GM21576 (cell line): ENCODE data around the gene THAP8.
A peak's percentile ranks its signal among the peaks of the same experiment; 100 is the strongest.

Experiments used
- ATAC-seq: cut with Tn5 transposase; IDR thresholded peaks from one replicate; pipeline ENCODE4 v1.9.1; 2021; ENCODE audit warnings: mild to moderate bottlenecking, moderate library complexity; ENCODE audit not compliant: unreplicated experiment

Gene THAP8

DNA sequence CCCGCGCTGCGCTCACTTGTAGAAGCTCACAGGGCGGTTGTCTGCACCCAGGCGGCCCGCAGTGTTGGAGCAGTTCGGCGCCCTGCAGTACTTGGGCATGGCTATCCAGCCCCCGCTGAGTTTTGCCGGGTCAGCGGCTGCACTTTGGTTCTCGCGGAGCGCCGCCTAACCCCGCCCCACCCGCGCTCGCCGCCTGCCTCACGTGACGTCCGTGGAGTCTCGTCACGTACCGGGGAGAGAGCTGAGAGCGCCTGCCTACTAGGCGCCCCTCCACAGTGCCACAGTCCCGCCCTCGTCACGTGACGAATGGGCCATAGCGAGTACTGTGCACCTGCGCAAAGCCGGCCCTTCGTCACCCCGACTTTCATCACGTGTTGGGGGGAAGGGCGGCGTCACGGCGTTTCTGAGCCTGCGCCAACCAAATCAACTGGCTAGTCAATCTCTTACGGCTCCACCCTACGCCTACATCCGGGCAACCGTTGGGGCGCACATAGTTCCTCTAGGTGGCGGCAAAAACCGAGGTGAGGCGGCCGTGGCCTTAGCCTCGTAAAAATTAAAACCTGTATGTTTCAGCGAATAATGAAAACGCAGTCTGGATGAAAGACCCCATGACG, at the start of gene THAP8:
TSS of gene THAP8 (minus strand) at position 167 of the 614 bp plus-strand sequence. CDS start at position 99, 68 bp downstream.
- ATAC-seq: peak; percentile 77

GRCh38 chr19:36103040-36103626, 49.0 kb upstream of the THAP8 start:
- ATAC-seq: no peak

DNA sequence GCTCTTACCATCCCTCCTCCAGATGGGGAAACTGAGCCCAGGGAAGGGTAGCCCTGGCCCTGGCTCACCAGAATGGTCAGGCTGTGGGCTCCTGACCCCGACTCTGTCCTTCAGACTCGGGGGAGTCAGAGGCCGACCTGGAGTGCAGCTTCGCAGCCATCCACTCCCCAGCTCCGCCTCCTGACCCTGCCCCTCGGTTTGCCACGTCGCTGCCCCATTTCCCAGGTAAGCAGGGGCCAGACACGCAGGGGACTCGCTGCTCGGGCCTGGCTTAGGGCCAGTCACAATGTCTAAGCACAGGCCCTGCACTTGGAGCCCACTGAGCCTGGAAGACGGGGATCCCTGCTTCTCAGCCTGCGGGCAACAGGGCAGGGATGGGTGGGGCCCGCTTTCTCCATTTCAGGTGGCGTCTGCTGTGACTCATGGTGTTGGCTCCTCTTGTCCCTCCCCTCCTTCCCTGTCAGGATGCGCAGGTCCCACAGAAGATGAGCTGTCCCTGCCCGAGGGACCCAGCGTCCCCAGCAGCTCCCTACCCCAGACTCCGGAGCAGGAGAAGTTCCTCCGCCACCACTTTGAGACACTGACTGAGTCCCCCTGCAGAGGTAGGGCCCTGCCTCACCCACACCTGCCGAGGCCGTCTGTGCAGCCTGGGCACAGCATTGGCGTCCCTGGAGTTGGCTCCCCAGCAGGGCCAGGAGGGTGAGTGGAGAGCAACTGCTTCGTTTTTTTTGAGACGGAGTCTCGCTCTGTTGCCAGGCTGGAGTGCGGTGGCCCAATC, 47.7 kb upstream of the THAP8 start:
- ATAC-seq: no peak

DNA sequence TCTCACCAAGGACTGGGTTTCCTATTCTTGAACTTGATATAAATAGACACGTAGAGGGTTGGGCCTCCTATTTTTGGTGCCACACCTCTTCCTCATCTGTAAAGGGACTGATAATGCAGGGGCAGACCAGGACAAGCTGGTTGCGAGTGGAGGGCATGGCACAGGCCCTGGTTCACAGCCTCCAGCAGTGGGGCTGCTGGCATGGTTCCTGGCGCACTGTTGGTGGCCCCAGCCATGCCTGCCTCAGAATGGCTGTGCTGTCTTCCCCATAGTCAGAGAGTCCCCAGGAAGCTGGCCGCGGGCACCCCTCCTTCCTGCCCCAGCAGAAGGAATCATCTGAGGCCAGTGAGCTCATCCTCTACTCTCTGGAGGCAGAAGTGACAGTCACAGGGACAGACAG, 46.4 kb upstream of the THAP8 start:
- no peak for ATAC-seq

DNA sequence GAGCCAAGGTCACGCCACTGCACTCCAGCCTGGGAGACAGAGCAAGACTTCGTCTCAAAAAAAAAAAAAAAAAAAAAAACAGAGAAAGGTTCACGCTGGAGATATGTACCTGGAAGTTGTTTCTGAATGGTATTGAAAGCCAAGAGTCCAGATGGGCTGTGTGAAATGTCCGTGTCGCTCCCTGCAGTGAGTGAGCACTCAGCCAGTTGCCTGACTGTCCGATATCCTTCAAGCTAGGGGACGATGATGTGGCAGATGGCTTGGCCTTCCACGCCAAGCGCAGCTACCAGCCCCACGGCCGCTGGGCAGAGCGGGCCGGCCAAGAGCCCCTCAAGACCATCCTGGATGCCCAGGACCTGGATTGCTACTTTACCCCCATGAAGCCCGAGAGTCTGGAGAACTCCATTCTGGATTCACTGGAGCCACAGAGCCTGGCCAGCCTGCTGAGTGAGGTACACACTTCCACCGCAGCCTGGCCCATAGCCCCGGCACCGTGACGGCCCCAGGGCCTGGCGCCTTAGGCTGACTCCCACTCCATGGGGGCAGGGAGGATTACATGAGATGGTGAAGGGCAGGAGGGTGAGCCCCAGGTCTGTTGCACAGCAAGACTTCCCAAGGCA, 45.2 kb upstream of the THAP8 start:
- ATAC-seq: no peak

DNA sequence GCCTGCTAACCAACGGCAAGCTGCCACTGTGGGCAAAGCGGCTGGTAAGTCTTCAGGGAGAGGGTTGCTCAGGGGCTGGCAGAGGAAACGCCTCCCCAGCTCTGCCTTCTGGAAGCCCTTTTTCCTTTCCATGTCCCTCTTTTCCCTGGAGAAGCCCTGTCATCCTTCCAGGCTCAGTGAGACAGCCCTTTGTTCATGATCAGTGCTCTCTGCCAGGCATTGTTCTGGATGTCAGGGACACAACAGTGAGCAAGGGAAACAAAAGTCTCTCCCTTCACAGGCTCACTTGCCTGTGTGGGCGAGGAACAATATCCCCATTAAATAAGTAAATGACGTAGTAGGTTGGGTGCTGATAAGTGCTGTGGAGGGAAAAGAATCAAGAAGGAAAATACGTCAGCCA, 43.0 kb upstream of the THAP8 start:
- ATAC-seq: no peak

DNA sequence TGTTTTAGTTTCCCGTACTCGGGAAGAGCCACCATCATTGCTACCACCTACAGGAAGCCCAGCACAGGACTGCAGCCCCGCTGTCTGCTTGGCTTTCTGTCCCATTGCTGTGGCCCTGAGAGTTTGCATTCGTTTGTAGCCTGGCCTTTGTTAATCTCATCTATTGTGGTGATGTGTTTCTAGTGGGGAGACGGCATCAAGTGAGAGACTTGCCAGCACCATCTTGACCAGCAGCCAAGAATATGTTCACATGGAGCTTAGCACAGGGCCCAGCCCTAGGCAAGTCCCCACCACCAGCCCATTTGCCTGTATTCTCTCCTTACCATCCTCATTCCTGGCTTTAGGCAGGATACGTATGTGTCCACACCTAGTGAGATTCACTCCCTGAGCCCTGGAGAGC, 39.6 kb upstream of the THAP8 start:
- ATAC-seq: no peak

DNA sequence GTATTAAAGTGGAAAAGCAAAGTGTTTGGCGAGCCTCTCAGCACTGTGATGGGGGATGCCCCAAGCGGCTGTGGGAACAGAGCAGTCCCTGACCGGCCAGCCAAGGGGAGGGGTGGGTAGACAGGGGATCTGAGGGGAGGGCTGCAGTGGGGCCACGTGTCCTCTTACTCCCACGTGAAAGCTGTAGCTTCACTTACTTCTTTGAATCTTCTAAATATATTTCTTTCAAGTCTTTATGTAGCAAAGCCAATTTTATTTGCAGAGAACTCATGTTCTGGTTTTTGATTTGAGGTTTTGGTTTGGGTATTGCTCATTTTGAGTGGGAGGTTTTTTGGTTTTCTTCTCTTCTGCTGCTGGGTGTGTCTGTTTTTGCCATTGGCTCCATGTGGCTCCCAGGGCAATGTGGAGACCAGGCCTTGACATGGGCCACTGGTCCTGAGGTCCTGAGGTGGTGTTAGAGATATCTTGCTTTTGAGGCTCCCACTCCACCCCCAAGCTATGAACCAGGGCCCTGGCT, 39.1 kb upstream of the THAP8 start:
- ATAC-seq: no peak

- ATAC-seq: no peak
Measured at GRCh38 chr19:36092566-36092965, 38.5 kb upstream of the THAP8 start.

DNA sequence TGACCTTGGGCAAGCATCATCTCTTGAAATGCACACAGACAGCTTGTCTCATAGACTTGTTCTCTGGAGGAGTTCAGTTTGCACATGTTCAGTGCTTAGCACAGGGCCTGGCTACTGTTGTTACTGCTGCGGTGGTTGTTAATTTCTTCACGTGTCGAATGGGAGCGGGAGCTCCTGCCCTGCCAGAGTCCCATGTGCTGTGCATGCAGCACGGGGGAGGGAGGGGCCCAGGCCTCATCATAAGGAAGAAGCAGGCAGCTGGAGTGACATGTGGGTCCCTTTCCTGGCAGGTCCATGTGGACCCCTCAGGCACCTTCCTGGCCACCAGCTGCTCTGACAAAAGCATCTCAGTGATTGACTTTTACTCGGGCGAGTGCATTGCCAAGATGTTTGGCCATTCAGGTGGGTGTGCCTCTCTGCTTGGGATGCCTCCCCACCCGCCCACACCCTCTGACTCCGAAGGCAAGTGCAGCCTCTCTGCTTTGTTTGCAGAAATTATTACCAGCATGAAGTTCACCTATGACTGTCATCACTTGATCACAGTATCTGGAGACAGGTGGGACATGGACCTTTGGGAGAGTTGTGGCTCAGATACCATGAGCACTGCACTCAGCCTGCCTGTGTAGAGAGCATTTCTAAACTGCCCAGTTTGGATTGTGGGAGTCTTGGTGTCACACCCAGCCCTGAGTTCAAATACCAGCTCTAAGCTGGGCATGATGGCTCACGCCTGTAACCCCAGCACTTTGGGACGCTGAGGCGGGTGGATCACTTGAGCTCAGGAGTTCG, 37.0 kb upstream of the THAP8 start:
- no peak for ATAC-seq

GRCh38 chr19:36089847-36090246, 35.8 kb upstream of the THAP8 start:
- no peak for ATAC-seq

GRCh38 chr19:36086326-36086725, 32.2 kb upstream of the THAP8 start:
- ATAC-seq: no peak

DNA sequence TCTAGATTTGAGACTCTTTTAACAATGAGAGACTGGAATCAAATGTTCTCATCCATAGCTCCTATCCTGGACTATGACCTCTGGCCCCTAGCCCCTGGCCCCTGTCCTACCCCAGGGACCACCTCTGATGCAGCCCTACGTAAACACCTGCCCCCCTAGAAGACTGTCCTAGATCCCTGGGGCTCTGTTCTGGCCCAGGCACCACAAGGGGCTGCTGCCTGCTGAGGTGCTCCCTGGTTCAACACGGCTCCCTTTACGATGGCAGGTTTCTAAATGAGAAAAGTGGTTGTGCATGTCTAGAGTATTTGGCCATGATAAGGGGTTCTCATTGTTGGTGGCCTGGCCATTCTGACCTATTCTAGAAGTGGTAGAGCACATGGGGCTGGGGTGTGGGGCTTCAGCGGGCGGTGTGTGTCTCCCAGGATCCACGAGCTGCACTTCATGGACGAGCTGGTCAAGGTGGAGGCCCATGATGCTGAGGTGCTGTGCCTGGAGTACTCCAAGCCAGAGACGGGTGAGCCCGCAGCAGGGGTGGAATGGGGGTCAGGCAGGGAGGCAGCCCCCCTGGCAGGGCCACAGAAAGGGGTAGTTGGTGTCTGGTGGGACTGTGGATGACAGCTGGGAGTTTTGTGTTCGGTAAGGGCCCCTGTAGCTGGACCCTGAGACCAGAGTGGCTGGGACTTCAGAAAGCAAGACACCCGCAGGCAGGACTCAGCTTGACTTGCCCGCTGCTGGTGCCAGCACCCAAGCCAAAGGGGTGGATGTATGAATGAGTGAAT, 30.3 kb upstream of the THAP8 start:
- ATAC-seq: no peak

GRCh38 chr19:36082916-36083315, 28.8 kb upstream of the THAP8 start:
- ATAC-seq: no peak

- no peak for ATAC-seq
Measured at GRCh38 chr19:36081894-36082293, 27.8 kb upstream of the THAP8 start.

- ATAC-seq: no peak
Measured at GRCh38 chr19:36081385-36081784, 27.3 kb upstream of the THAP8 start.

GRCh38 chr19:36079389-36079945, 25.4 kb upstream of the THAP8 start:
- ATAC-seq: no peak

- ATAC-seq: no peak
Measured at GRCh38 chr19:36073121-36073876, 19.2 kb upstream of the THAP8 start.

GRCh38 chr19:36072081-36072480, 18.0 kb upstream of the THAP8 start:
- no peak for ATAC-seq
